COLO668 (cell line): ENCODE measurements around the gene JADE3.
A peak's percentile ranks its signal among the peaks of the same experiment; 100 is the strongest.

ENCODE experiments used
- DNase-seq: peaks from one replicate; lab custom pipeline; 2025; ENCODE audit not compliant: unreplicated experiment; lab: John Stamatoyannopoulos, UW

Gene JADE3

DNA sequence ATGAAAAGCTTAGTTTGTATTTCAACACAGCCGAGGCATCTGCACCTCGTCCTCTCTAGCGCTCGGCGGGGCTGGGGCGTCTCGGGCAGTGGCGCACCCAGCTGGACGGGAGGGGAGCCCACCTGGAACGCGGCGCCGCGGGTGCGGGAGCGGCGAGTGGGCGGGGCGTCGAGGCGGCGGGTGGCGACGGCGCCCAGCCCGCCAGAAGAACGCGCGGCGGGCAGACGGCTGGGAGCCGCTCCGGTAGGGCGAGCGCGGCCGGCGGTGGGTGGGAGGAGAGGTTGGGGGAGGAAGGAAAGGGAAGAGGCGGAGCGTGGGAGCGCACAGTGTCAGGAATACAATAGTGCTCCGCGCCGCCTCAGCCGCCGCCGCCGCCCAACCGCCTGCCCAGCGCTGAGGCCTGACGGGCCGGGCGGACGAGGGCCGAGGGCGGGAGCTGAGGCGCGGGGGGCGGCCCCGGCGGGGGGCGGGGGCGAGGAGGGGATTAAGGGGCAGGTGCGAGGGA lies at the start of gene JADE3:
TSS of gene JADE3 (plus strand) at position 324 of the 505 bp plus-strand sequence. CDS start 72,474 bp downstream, outside the sequence.
- peak; percentile 88 for DNase-seq

- DNase-seq, result no peak
Measured at GRCh38 chrX:46863072-46863471, 49.1 kb upstream of the JADE3 start.

- no peak for DNase-seq
Measured at GRCh38 chrX:46864606-46865005, 47.6 kb upstream of the JADE3 start.

DNA sequence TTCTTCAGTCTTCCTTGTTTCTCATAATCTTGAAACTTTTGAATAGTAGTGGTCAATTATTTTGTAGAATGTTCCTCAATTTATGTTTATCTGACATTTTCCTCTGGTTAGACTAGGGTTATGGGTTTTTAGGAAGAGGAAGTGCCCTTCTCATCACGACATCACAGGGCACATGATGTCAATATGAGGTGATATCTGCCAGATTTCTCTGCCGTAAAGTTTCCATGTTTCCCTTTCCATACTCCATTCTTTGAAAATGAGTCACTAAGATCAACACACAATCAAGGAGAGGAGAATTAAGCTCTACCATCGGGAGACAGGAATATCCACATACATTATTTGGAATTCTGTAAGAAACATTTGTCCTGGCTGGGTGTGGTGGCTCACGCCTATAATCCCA lies 46.9 kb upstream of the JADE3 start:
- DNase-seq, result no peak

- no peak for DNase-seq
Measured at GRCh38 chrX:46866726-46867125, 45.5 kb upstream of the JADE3 start.

- DNase-seq, result no peak
Measured at GRCh38 chrX:46873746-46874145, 38.5 kb upstream of the JADE3 start.

GRCh38 chrX:46876901-46877300 lies 35.3 kb upstream of the JADE3 start:
- DNase-seq, result no peak

DNA sequence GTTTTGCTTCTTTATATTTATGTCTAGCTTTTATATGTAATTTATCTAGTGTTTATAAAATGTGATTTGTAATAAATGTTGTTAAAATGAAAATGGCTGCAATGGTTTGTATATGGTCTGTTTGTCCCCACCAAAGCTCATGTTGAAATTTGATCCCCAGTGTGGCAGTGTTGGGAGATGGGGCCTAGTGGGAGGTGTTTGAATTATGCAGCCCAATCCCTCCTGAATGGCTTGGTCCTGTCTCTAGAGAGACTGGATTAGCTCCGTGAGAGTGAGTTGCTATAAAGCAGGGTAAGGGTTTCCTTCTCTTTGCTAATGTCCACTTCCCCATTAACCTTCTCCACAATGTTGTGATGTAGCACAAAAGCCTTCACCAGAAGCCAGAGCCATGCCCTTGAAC lies 30.0 kb upstream of the JADE3 start:
- no peak for DNase-seq

GRCh38 chrX:46884799-46885198 lies 27.4 kb upstream of the JADE3 start:
- no peak for DNase-seq

GRCh38 chrX:46898207-46898606 lies 14.0 kb upstream of the JADE3 start:
- DNase-seq, result no peak

- peak; percentile 85 for DNase-seq
Measured at GRCh38 chrX:46903458-46904242, 8.6 kb upstream of the JADE3 start.

DNA sequence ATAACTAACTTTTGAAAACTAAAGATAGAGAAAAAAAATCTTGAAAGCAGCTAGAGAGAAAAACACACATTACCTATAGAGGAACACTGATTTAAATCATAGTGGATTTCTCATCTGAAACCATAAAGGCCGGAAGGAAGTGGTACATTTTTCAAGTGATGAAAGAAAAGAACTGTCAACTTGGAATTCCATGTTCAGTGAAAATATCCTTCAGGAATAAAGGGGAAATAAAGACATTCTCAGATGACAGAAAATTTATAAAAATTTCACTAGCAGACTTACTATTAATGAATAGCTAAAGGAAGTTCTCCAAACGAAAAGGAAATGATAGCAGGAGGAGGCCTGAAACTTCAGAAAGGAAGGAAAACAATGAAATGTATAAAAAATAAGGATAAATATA lies 7.6 kb upstream of the JADE3 start:
- no peak for DNase-seq

GRCh38 chrX:46910415-46910814 lies 1.8 kb upstream of the JADE3 start:
- DNase-seq, result no peak

DNA sequence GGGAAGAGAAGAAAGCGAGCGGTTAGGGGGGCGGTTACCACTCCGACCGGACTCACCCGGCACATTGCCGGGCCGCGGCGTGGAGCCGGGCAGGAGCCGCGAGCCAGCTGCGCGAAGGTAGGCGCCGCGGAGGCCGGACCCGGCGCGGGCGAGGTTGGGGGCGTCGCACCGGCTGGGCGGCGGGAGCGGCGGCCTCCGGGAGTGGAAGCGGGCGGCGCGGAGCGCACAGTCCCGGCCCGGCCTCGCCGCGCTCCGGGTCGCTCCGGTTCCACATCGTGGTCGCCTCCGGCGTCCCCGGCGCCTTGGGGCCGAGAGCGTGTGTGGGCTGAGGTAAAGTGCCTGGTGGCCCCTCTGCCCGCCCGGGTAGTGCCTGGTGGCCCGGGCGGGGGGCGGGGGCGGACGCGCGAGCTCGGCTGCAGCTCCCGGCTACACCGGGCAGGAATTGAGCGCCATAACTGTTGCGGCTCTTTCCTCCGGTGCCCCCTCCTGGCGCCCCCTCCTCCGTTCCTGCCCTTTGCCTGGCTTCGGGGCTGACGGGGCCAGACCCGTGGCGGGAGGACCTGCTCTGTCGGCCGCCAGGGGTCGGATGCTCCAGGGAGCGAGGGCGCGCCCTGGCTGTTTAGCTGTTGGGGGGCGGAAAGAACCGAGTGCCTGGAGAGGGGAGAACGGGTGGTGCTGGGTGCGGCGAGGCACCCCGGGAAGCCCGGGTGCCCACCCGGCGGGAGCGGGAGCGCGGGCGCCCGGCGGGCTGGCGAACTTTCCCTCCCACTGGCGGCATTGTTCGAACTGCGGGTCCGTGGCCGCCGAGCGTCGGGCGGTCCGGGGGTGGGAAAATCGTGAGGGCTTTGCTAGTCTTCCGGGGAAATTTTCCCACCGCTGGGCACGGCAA lies 626 bp downstream of the JADE3 start:
- DNase-seq, result peak; percentile 63

DNA sequence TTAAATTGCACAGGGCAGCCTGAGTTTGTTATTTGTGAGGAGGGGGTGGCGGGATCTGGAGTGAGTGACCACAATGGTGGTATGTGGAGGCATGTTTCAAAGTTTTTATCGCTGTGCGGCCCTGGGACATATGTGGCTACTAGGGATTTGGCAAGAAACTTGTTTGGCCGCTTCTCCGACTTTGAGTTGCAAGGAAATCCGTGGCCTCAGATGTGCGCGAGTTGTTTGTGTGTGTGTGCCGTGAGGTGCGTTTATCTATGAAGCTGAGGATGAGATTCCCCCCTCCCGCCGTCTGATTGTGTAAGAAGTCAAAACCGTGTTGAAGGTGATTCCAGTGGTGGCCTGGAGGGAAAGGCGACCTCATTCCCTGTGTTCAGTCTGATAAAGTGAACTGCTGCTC lies 1.4 kb downstream of the JADE3 start:
- peak; percentile 1 for DNase-seq

DNA sequence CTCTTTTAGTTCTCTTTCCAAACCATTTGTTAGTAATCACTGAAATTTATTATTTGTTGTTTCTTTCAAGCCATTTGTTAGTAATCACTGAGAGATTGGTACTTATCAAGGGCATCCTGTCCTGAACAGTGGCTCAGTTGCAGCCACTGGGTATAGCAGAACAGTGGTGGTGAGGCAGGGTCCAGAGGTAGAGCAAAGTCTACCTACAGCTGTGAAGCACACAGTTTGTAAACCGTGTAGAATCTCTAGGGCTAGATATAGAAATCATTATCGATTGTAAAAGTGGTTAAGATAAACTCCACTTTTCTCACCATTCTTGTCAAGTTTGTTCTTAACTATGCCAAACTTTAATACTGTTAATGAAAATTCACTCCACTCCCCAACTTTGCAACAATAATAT lies 4.1 kb downstream of the JADE3 start:
- DNase-seq, result no peak

GRCh38 chrX:46917622-46918021 lies 5.4 kb downstream of the JADE3 start:
- DNase-seq, result no peak

DNA sequence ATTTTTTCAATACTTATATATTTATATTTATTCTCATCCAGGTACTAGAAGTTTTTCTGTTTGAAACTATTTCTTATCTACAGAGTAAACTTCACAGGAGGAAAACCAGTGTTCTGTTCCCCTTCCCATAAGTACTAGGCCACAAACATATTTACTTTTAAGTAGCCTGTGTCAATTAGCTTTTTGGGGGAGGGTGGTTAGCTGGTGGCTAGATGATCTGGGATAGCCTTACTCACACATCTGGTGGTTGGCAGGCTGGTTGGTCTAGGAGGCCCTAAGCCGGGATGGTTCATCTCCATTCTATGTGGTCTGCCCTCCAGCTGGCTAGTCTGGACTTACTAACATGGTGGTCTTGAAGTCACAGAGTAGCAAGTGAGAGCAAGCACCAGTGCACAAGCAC lies 6.2 kb downstream of the JADE3 start:
- peak; percentile 5 for DNase-seq

GRCh38 chrX:46920235-46920634 lies 8.0 kb downstream of the JADE3 start:
- no peak for DNase-seq

DNA sequence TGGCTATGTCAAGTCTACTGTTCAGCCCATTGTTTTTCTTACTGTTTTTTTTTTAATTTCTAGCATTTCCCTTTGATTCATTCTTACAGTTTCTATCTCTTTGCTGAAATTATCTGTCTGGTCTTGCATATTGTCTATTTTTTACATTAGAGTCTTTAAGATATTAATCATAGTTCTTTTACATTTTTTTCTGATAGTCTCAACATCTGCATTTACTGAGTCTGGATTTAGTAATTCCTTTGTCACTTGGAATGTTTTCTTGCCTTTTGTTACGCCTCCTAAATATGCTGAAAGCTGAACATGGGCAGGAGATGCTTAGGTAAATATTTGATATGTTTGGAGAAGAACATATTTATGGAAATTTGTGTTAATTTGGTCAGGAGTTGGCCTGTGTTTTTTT lies 10.4 kb downstream of the JADE3 start:
- no peak for DNase-seq

DNA sequence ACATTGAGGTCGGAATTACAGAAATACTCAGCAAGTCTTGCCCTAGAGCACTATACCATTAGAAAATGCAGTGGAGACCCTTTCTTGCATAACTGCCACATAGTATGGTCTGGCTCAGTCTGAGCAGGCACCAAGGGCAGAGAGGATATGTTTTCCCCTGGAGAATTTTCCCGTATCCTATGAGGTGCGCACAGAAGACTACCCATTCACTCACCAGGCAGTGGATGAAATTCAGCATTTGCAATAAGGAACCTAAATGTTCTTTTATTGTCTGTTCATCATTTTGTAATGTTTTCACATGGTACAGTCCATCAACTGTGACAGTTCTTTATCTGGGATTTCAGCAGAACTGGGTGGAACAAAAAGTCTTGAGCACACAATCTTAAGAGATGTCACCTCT lies 15.5 kb downstream of the JADE3 start:
- DNase-seq, result no peak
